Activated T-cell treated with anti-CD3 and anti-CD28 coated beads, Interleukin-2, amount 50 U/mL, for 24 hours (primary cell): ENCODE results near the gene TMTC2.

Source experiments
- DNase-seq: peaks from one replicate; pipeline ENCODE4 v3.0.0-alpha.2; 2020
- H3K27ac Mint-ChIP-seq: 2 replicates; pipeline ENCODE4 v1.8.0; 2020; ENCODE audit warnings: mild to moderate bottlenecking, mixed read lengths
- H3K27me3 Mint-ChIP-seq: 2 replicates; pipeline ENCODE4 v1.8.0; 2020; ENCODE audit warnings: mixed read lengths
- H3K36me3 Mint-ChIP-seq: 2 replicates; pipeline ENCODE4 v1.8.0; 2020; ENCODE audit warnings: low read depth, mixed read lengths
- H3K4me1 Mint-ChIP-seq: 2 replicates; pipeline ENCODE4 v1.8.0; 2020; ENCODE audit warnings: low read depth, mixed read lengths
- H3K4me3 Mint-ChIP-seq: 2 replicates; pipeline ENCODE4 v1.8.0; 2020; ENCODE audit warnings: mild to moderate bottlenecking, moderate library complexity, mixed read lengths
- H3K9me3 Mint-ChIP-seq: 2 replicates; pipeline ENCODE4 v1.8.0; 2020; ENCODE audit warnings: mixed read lengths

TMTC2 gene

GRCh38 chr12:83156815-83157214 lies 470.1 kb downstream of the TMTC2 start:
- H3K4me3 Mint-ChIP-seq: no peak overlapping the region
- H3K36me3 Mint-ChIP-seq: no peaks in the 10 kb centered on the region
- no peak overlapping the region for H3K27ac Mint-ChIP-seq
- H3K27me3 Mint-ChIP-seq: no peaks in the 10 kb centered on the region
- no peaks in the 10 kb centered on the region for H3K9me3 Mint-ChIP-seq
- DNase-seq: no peak
- peaks cover 8% of the 10 kb centered on the region for H3K4me1 Mint-ChIP-seq

- Mint-ChIP-seq H3K4me1 (peaks cover 8% of the 10 kb centered on the region), H3K36me3 (no peaks in the 10 kb centered on the region), H3K27ac (no peak overlapping the region), H3K4me3 (no peak overlapping the region), H3K27me3 (no peaks in the 10 kb centered on the region), H3K9me3 (no peaks in the 10 kb centered on the region)
- DNase-seq: no peak
Observed at GRCh38 chr12:83157604-83158003, 470.9 kb downstream of the TMTC2 start.

GRCh38 chr12:83158613-83159207 lies 472.0 kb downstream of the TMTC2 start:
- no peaks in the 10 kb centered on the region for H3K36me3 Mint-ChIP-seq
- no peaks in the 10 kb centered on the region for H3K9me3 Mint-ChIP-seq
- no peaks in the 10 kb centered on the region for H3K27me3 Mint-ChIP-seq
- no peak overlapping the region for H3K4me3 Mint-ChIP-seq
- peaks cover 6% of the 10 kb centered on the region for H3K4me1 Mint-ChIP-seq
- no peak for DNase-seq
- no peak overlapping the region for H3K27ac Mint-ChIP-seq

- Mint-ChIP-seq H3K27ac (no peak overlapping the region), H3K4me3 (no peak overlapping the region), H3K4me1 (peaks cover 6% of the 10 kb centered on the region), H3K36me3 (no peaks in the 10 kb centered on the region), H3K27me3 (no peaks in the 10 kb centered on the region), H3K9me3 (no peaks in the 10 kb centered on the region)
- no peak for DNase-seq
Observed at GRCh38 chr12:83161456-83161855, 474.8 kb downstream of the TMTC2 start.

- no peak for DNase-seq
- no peaks in the 10 kb centered on the region for H3K9me3 Mint-ChIP-seq
- peaks cover 3% of the 10 kb centered on the region for H3K27me3 Mint-ChIP-seq
- no peaks in the 10 kb centered on the region for H3K36me3 Mint-ChIP-seq
- no peak overlapping the region for H3K4me3 Mint-ChIP-seq
- no peaks in the 10 kb centered on the region for H3K4me1 Mint-ChIP-seq
- H3K27ac Mint-ChIP-seq: no peak overlapping the region
Observed at GRCh38 chr12:83168751-83169150, 482.0 kb downstream of the TMTC2 start.

- DNase-seq: no peak
- Mint-ChIP-seq H3K36me3 (no peaks in the 10 kb centered on the region), H3K27ac (no peak overlapping the region), H3K4me3 (no peak overlapping the region), H3K27me3 (peaks cover 3% of the 10 kb centered on the region), H3K9me3 (no peaks in the 10 kb centered on the region), H3K4me1 (no peaks in the 10 kb centered on the region)
Observed at GRCh38 chr12:83172441-83172840, 485.7 kb downstream of the TMTC2 start.

GRCh38 chr12:83172866-83173649 lies 486.4 kb downstream of the TMTC2 start:
- Mint-ChIP-seq H3K4me1 (no peaks in the 10 kb centered on the region), H3K9me3 (no peaks in the 10 kb centered on the region), H3K27me3 (peaks cover 3% of the 10 kb centered on the region), H3K27ac (no peak overlapping the region), H3K36me3 (no peaks in the 10 kb centered on the region), H3K4me3 (no peak overlapping the region)
- no peak for DNase-seq

GRCh38 chr12:83179999-83180398 lies 493.3 kb downstream of the TMTC2 start:
- no peak for DNase-seq
- Mint-ChIP-seq H3K4me1 (no peaks in the 10 kb centered on the region), H3K4me3 (no peak overlapping the region), H3K27me3 (no peaks in the 10 kb centered on the region), H3K9me3 (no peaks in the 10 kb centered on the region), H3K36me3 (no peaks in the 10 kb centered on the region), H3K27ac (no peak overlapping the region)

GRCh38 chr12:83181074-83181473 lies 494.4 kb downstream of the TMTC2 start:
- Mint-ChIP-seq H3K4me3 (no peak overlapping the region), H3K27me3 (no peaks in the 10 kb centered on the region), H3K4me1 (no peaks in the 10 kb centered on the region), H3K27ac (no peak overlapping the region), H3K36me3 (no peaks in the 10 kb centered on the region), H3K9me3 (no peaks in the 10 kb centered on the region)
- no peak for DNase-seq

- no peak overlapping the region for H3K27ac Mint-ChIP-seq
- DNase-seq: no peak
- no peaks in the 10 kb centered on the region for H3K27me3 Mint-ChIP-seq
- H3K4me3 Mint-ChIP-seq: no peak overlapping the region
- no peaks in the 10 kb centered on the region for H3K4me1 Mint-ChIP-seq
- H3K9me3 Mint-ChIP-seq: no peaks in the 10 kb centered on the region
- no peaks in the 10 kb centered on the region for H3K36me3 Mint-ChIP-seq
Observed at GRCh38 chr12:83183132-83183531, 496.4 kb downstream of the TMTC2 start.
